Tibial nerve (tissue), 4 donors: Measurements from ENCODE around the gene RAI1. TPM values are rescaled to one million over a fixed set of nuclear protein-coding genes. Genes with fewer than 3 reads are reported as not detected.

Source experiments
- DNase-seq, 2 donors: peaks; one replicate each; pipeline ENCODE4 v3.0.0-alpha.2; 2019; ENCODE audit warnings: low spot score in 2 of 2
- H3K27ac ChIP-seq, 4 donors: fragments of 200-600 bp; sonication (generic) in 3 of 4; one replicate each; pipeline ENCODE4 v1.5.1; 2017 to 2019; ENCODE audit warnings: mild to moderate bottlenecking in 1 of 4
- H3K27me3 ChIP-seq, 2 donors: fragments of 200-600 bp; sonication (generic) in 1 of 2; one replicate each; pipeline versions ENCODE4 v1.5.1 to v1.6.0; 2017 to 2019
- H3K36me3 ChIP-seq, 3 donors: fragments of 200-600 bp; sonication (generic); one replicate each; pipeline ENCODE4 v1.5.1; 2018 to 2019
- H3K4me1 ChIP-seq, 4 donors: fragments of 200-600 bp; sonication (generic) in 3 of 4; one replicate each; pipeline ENCODE4 v1.5.1; 2017 to 2019
- H3K4me3 ChIP-seq, 4 donors: fragments of 200-600 bp; sonication (generic) in 3 of 4; one replicate each; pipeline ENCODE4 v1.5.1; 2017 to 2019; ENCODE audit warnings: mild to moderate bottlenecking in 1 of 4, moderate library complexity in 1 of 4
- H3K9me3 ChIP-seq, 4 donors: fragments of 200-600 bp; sonication (generic) in 3 of 4; one replicate each; pipeline ENCODE4 v1.5.1; 2017 to 2019
- EP300 ChIP-seq, 2 donors: sonication (generic); formaldehyde crosslinking; IDR thresholded peaks; one replicate each; pipeline ENCODE4 v1.6.1; 2017; ENCODE audit warnings: antibody characterized with exemption in 2 of 2, mild to moderate bottlenecking in 1 of 2
- POLR2A ChIP-seq, 2 donors: fragments of 450-650 bp; IDR thresholded peaks; one replicate each; pipeline ENCODE4 v1.6.1; 2017; ENCODE audit warnings: antibody characterized with exemption in 2 of 2, mild to moderate bottlenecking in 2 of 2, moderate library complexity in 2 of 2
- WGBS, 2 donors: methylation state at CpG; one replicate each; pipeline ENCODE4 v1.1.5; 2018; 5-methylcytosine and 5-hydroxymethylcytosine counted together
- total RNA-seq, 4 donors: library from RNA; depleted of rRNA; stranded (reverse); fragments of >200 nt; gene quantifications; one replicate each; pipeline ENCODE4 v1.1.0, GENCODE V29; 2016
- TF ChIP-seq, protein P1 (sequence below), 5 experiments: fragments of 200-600 bp in 3 of 5; fragments of 450-650 bp in 2 of 5; sonication (generic) in 3 of 5; IDR thresholded peaks; one replicate each; pipeline ENCODE4 v1.5.1; 2016 to 2019; ENCODE audit warnings: antibody characterized with exemption in 5 of 5, mild to moderate bottlenecking in 3 of 5, moderate library complexity in 2 of 5

RAI1 gene
- total RNA-seq, 4 donors from 2014 or later = 32.9 to 52.7 (median 45.9) TPM

DNA sequence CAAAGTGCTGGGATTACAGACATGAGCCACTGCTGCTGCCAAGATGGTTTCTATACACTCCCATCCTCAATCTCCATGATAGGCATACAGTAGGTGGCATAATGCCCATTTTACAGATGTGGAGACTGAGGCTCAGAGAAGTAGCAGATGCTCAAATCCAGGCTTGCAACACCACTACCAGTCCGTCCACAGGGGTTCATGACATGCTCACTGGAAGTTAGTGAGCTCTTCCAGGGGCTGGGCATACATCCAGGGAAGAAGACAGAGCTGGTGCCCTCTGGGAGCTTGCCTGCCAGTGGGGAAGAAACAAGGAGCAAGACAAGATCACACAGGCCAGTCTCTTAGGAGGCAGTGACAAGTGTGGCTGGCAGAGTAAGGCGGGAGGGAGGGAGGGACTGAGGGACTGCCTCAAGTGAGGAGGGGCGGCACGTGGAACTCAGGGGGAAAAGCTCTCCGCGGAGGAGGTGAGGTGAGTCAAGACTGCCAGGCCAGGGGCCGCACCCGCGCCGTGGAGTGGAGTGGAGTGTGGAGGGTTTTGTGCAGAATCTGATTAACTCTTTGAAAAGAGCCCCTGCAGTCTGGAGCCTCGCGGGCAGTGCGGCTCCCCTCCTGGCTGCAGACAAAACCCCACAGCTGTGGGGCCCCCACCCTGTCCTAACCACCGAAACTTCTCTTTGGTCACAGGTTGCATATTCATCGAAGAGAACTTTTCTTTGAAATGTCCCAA lies 127.6 kb downstream of the RAI1 start:
- H3K4me1 ChIP-seq = peaks cover 3 to 54% (median 34%) of the 10 kb centered on the region in 4 donors
- no peak for TF ChIP-seq EP300 (IDR thresholded peaks at IDR 0.05)
- TF ChIP-seq, protein P1, sequence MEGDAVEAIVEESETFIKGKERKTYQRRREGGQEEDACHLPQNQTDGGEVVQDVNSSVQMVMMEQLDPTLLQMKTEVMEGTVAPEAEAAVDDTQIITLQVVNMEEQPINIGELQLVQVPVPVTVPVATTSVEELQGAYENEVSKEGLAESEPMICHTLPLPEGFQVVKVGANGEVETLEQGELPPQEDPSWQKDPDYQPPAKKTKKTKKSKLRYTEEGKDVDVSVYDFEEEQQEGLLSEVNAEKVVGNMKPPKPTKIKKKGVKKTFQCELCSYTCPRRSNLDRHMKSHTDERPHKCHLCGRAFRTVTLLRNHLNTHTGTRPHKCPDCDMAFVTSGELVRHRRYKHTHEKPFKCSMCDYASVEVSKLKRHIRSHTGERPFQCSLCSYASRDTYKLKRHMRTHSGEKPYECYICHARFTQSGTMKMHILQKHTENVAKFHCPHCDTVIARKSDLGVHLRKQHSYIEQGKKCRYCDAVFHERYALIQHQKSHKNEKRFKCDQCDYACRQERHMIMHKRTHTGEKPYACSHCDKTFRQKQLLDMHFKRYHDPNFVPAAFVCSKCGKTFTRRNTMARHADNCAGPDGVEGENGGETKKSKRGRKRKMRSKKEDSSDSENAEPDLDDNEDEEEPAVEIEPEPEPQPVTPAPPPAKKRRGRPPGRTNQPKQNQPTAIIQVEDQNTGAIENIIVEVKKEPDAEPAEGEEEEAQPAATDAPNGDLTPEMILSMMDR (IDR thresholded peaks at IDR 0.05) = no peak
- TF ChIP-seq POLR2A (IDR thresholded peaks at IDR 0.05) = no peak

DNA sequence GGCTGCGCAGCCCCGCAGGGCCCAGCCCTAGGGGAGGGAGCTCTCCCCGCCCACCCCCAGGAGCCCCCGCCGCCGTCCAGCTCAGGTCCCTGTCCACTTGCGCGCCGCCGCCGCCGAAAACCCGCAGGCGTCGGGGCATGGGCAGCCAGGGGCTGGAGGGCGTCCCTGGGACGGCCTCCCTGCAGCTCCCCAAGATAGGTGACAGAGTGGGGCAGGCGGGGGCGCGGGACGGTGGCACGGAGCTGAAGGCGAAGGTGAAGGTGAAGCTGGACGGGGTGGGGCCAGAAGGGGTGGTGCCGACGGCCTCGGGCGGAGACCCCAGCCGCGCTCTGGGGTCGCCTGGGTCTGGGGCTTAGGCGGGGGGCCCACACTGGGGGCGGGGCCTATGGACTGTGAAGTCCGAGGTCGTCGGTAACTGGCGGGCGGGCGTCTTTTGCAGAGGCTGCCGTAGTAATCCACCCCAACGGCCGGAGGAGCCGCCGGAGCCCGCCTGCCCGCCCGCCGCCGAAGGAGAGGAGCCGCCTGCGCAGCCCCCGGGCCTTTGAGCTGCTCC lies 128.3 kb downstream of the RAI1 start:
- 31 to 50% methylated on average over 38 to 44 of the region's 52 CpGs for WGBS, 2 donors
- Histone ChIP-seq H3K9me3 (no peaks in the 10 kb centered on the region), H3K36me3 (peaks cover 3 to 44% (median 7%) of the 10 kb centered on the region in 3 donors), H3K4me1 (peaks cover 3 to 62% (median 34%) of the 10 kb centered on the region in 4 donors), H3K4me3 (peak overlapping the region; percentile 31 to 48 (median 37)), H3K27me3 (no peaks in the 10 kb centered on the region), H3K27ac (peak overlapping the region; percentile 84 to 87 (median 84))
- TF ChIP-seq EP300 (IDR thresholded peaks at IDR 0.05) (no peak), POLR2A (IDR thresholded peaks at IDR 0.05) (no peak)
- TF ChIP-seq, protein P1 (IDR thresholded peaks at IDR 0.05) = no peak
- no peak for DNase-seq

More for the DNA sequence above, 127.6 kb downstream of the RAI1 start:
- no peak overlapping the region for H3K4me3 ChIP-seq
- peaks cover 0 to 44% (median 2%) of the 10 kb centered on the region in 3 donors for H3K36me3 ChIP-seq
- peak overlapping the region in 2 of 4 donors; percentile 85 to 87 for H3K27ac ChIP-seq
- 60% methylated on average over 15 of the region's 15 CpGs for WGBS, 2 donors
- H3K9me3 ChIP-seq = no peaks in the 10 kb centered on the region
- no peak for DNase-seq
- H3K27me3 ChIP-seq = no peaks in the 10 kb centered on the region

DNA sequence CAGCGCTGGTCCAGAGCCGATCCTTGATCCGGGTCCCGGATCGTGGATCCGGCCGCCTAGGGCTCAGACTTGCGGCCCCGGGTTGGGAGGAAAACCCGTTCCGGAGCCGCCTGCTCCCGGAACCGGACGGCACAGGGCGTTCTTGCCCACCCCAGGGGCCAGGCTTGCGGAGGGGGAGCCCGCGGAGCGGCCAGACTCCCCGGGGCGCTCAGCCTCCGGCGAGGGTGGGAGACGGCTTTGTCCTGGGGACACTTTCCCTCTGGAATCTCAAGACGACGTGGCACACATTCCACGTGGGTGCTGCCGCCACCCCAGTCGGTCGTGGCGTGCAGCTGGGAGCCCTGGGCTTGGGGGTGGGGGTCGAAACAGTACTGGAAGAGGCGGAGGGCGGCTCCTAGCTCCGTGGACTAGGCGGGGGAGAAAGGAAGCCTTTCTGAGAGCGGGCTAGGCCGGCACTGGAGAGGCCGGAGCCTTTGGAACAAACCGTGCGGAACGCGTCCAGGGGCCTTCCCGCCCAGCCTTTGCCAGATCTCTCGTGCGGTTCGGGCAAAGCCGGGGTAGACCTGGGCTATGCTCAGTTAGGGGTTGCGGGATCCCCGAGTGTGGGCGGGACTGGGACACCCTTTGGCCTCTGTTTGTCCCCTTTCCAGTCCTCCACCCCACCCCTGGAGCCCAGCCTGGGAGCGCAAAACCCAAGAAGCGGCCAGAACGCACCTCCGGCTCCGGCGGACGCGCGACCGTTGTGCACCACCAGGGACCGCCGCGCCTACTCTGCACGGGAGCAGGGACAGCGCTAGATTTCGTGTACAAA lies 129.0 kb downstream of the RAI1 start:
- peak in 1 of 2 donors; percentile 19 for TF ChIP-seq POLR2A (IDR thresholded peaks at IDR 0.05)
- TF ChIP-seq EP300 (IDR thresholded peaks at IDR 0.05) = peak; percentile 63 to 70
- TF ChIP-seq, protein P1 (IDR thresholded peaks at IDR 0.05) = peak in 2 of 5 experiments; percentile 21 to 41
- peaks cover 3 to 44% (median 14%) of the 10 kb centered on the region in 3 donors for H3K36me3 ChIP-seq
- no peaks in the 10 kb centered on the region for H3K27me3 ChIP-seq
- peaks cover 3 to 68% (median 34%) of the 10 kb centered on the region in 4 donors for H3K4me1 ChIP-seq
- H3K9me3 ChIP-seq = no peaks in the 10 kb centered on the region
- H3K27ac ChIP-seq = peak overlapping the region; percentile 84 to 87 (median 84)
- DNase-seq = peak; percentile 36 to 46
- 31 to 68% methylated on average over 37 to 63 of the region's 68 CpGs for WGBS, 2 donors
- peak overlapping the region; percentile 31 to 48 (median 37) for H3K4me3 ChIP-seq

DNA sequence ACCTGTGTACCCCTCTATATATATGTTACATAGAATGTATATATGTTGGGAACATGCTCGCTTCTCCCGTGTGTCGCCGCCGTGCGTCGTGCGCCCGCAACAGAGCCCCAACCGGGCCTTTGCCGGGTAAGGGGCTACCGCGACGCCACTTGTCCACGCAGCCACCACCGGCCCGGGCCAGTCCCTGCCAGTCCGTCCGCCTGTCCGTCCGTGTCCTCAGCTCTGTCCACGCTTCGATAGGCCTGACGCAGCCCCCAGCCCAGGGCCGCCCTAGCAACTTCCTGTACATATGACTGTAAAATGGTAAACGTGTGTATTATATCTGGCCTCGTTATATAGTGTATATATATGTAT lies 129.6 kb downstream of the RAI1 start:
- Histone ChIP-seq H3K27me3 (no peaks in the 10 kb centered on the region), H3K9me3 (no peaks in the 10 kb centered on the region), H3K4me1 (peaks cover 3 to 73% (median 34%) of the 10 kb centered on the region in 4 donors), H3K27ac (peak overlapping the region; percentile 84 to 87 (median 84)), H3K4me3 (peak overlapping the region in 1 of 4 donors; percentile 48), H3K36me3 (peaks cover 3 to 44% (median 14%) of the 10 kb centered on the region in 3 donors)
- WGBS, 2 donors = 70 to 72% methylated on average over 27 of the region's 27 CpGs
- TF ChIP-seq EP300 (IDR thresholded peaks at IDR 0.05) (no peak), POLR2A (IDR thresholded peaks at IDR 0.05) (no peak)
- TF ChIP-seq, protein P1 (IDR thresholded peaks at IDR 0.05) = no peak
- DNase-seq = no peak
